GM04503 (cell line): Measurements from ENCODE around the gene PDZD2.
"Not testable (repeated sequence)": the region's sequence is repeated elsewhere in the genome, so short reads cannot be mapped to it uniquely, and the experiment has no call there.

Source experiments
- DNase-seq: peaks from one replicate; pipeline ENCODE4 v3.0.0-alpha.2; 2012; ENCODE audit warnings: low read depth

Gene PDZD2

DNA sequence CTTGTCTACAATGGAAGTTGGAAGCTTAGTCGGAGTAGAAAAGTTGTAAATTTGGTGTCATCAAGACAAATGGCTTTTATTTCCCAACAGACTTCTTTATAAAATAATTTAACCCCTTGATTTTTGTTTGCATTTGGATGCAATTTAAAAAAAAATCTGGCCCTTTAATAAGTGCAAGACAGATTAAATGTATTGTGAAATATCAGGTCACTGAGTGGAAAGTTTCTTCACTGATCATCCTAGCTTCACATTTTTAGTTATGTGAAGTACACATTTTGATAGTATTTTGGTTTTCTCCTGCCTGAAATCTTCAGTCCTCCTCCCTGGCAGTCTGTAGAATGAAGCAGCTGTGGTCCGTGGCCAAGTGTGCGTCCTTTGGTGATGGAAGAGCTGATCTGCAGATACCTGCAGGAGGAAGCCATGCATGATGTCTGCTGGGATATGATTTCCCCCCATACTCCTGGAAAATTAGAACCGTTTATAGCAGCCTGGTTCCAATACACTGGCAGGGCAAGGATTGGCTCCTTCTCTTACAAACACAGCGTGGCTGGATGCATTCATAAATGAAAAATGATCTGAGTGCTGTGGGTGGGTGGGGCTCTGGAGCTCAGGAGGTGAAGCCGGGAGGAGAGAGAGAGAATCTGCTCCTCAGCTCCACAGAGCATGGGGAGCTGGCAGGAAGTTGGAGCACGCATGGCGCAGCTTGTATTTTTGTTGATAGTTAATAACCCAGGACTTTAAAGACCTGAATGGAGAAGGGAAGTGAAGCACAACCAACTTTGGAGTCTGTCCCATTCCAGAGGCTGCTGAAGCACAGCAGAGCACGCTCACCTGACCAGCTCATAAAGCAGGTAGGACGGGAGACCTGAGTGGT, 296.8 kb downstream of the PDZD2 start:
- no peak for DNase-seq

DNA sequence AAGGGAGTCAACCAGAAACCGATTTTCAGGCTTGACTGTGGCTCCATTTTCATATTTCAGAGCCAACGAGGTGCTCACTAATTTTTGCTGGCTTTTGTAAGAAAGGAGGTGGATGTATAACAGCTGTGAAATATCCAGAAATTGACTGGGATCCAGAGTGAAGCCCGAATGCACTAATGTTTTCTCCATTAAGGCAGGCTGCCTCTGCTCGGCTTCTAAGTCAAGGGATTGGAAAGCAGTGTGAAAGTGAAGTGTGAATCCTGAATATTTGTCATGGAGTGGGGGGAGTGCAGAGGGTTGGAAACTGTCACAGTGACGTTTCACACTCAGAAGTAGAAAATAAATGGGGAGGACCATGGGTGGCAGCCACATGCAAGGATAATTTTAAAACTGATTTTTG, 297.8 kb downstream of the PDZD2 start:
- no peak for DNase-seq

DNA sequence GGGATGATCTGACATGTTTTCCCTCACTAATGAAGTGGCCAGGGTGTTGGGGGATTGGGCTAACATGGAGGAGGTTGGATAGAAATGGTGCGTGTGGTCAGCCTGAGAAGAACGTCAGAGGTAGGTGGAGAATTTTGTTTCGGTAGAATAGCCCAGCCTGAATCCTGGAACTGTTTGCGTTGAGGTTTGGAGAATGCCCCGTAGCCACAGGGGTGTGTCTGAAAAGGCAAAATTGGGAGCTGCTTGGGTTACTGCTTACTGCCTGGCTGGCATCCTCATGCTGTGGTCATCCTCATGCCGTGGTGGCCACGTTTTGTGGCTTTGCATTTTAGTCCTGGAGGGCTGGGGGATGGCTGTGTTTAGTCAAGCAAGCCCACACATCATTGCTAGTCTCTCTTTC, 298.3 kb downstream of the PDZD2 start:
- no peak for DNase-seq

- no peak for DNase-seq
Observed at GRCh38 chr5:31937703-31938102, 298.8 kb downstream of the PDZD2 start.

- DNase-seq: no peak
Observed at GRCh38 chr5:31939151-31939550, 300.2 kb downstream of the PDZD2 start.

DNA sequence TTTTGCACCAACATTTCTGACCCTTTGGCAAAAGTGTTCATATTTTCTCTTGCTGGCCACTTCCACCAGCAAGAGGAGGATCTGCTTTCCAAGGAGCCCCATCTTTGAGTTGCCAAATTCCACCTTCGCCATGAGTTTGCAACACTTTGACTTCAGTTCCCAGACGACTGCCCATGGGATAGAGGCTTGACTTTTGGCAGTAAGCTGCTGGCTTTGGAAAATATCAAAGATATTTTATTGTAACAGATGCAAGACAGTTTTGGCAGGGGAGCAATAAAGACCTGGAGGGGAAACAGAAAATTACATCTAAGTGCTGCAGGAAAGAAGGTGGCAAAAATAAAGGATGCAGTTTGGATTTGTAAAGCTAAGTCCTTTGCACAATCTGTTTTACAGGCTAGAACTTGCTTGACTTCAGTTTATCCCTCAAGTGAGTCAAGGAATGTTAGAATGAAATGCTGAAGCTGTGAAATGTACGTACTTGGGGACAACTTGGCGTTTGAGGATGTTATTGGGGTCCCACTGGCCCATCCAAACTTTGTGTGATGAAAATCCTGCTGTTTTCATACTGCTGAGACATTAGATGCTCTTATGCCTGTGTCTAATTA, 302.3 kb downstream of the PDZD2 start:
- DNase-seq: no peak

DNA sequence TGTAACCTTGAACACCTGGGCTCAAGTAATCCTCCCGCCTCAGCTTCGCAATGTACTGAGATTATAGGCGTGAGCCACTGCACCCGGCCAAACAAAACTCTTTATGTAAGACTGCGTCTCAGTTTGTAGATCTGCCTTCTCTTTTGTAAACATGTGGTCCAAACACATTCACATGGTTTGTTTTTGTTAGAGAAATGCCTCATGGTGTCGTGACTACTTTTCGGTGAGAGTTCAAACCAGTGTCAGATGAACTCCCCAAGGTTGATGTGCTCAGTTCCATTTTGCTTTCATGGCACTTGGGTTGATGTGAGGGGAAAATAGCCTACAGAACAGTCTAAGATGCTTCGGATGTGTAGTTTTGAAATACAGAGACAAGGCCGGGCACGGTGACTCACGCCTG, 303.6 kb downstream of the PDZD2 start:
- DNase-seq: no peak

DNA sequence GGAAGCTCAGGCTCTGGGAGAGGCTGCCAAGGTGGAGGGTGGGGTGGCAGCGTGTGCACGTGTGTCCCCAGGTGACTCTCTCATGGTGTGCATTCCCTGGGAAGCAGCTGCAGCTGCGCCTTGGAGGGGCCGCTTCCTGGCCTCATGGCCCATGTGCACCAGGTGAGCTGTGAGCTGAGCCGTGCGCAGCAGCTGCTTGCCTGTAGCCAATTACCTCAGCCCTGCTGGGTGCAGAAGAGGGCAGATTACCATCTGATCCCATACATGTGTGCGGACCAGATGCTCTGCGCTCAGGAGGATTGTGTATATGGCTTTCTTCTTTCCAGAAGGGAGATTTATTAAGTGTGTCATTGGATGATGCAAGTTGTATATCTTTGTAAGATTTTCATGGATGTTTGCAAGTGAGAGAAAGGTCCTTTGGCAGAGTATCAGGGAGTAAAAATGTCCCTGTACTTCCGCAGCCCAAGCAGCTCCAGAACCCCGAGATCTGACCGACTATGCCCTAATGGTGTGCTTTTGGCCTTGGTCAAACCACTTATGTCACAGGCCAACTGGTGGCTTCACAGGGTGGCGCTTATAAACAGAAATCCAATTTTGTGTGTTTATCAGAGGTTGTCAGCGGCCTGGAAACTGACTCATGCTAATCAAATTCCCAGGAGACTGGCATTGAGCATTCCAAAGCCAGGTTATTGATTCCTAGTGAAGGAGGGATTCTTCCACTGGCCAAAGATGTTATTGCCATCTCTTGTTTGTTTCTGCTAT, 305.9 kb downstream of the PDZD2 start:
- no peak for DNase-seq

- no peak for DNase-seq
Observed at GRCh38 chr5:31948006-31948405, 309.1 kb downstream of the PDZD2 start.

DNA sequence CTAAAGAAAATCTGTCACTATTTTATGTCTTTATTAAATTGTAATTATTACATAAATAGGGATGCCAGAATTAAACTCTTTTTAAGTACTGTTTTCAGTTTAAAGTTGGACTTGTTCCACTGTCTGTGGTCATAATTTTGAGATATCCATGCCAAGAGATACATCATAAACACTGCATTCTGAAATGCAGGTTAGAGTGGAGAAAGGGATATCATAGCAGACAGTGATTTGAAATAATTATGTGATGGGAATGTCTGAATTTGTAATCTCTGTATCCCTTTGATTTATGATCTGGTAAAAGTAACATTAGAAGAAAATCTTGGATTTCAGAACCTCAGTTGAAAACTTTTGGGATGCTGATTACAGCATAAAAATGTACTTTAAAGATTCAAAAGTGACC, 313.1 kb downstream of the PDZD2 start:
- DNase-seq: no peak

GRCh38 chr5:31954091-31954490, 315.2 kb downstream of the PDZD2 start:
- no peak for DNase-seq

DNA sequence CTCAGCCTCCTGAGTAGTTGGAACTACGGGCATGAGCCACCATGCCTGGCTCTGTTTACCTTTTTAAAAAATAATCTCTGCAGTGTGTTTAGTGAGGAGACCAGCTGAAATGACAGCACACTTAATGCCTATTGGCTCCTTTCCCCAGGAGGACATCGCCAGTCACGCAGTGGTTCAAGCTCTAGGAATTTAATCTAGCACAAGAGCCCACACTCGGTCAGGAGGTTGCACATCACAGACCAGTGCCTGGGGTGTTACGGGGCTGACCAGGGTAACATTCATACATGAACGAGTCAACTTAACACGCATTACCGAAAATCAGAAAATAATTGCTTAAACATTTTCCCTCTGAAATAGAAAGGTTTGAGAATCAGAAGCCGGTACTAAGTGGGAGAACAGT, 318.2 kb downstream of the PDZD2 start:
- DNase-seq: no peak

GRCh38 chr5:31962351-31962751, 323.4 kb downstream of the PDZD2 start:
- DNase-seq: no peak

DNA sequence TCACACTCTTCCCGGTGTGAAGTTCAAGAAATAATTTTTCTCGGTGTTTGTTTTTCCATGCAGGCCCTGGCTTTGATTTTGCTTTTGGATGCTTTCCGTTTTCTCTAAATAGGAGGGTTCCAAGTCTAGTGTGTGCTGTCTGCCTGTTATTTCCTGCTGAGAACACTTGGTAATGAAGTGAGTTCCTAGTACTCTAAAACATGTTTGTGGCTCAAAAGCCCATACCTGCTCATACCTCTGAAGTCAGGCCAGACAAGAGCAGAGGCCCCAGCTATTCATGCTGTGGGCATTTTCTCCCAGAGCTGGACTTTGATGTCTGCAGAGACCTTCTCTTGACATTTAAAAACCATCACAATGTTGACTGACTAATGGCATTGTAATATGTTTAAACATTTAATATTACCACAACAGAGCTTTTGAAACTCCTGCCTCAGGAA, 324.0 kb downstream of the PDZD2 start:
- no peak for DNase-seq

- no peak for DNase-seq
Observed at GRCh38 chr5:31963358-31964006, 324.6 kb downstream of the PDZD2 start.

GRCh38 chr5:31964007-31964360, 325.1 kb downstream of the PDZD2 start:
- no peak for DNase-seq

- no peak for DNase-seq
Observed at GRCh38 chr5:31965227-31965626, 326.3 kb downstream of the PDZD2 start.

- DNase-seq: no peak
Observed at GRCh38 chr5:31966936-31967335, 328.0 kb downstream of the PDZD2 start.

- no peak for DNase-seq
Observed at GRCh38 chr5:31967461-31967860, 328.5 kb downstream of the PDZD2 start.

DNA sequence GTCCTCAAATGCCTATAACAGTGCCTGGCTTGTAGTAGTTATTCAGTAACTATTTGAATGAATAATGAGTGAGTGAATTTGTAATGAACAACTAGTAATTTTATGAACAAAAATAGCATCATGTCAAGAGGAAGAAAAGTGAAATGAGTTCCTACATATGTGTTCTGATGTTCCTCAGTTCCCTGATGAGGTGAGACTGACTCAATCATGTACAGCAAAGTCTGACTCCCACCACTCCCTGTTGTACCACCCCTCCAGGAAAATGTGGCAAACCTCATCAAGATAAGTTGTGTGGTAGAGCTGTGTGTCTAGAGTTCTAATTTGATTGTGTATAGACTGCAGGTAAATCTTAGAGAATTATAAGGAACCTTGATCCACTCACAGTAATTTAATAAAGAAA, 333.6 kb downstream of the PDZD2 start:
- DNase-seq: no peak

DNA sequence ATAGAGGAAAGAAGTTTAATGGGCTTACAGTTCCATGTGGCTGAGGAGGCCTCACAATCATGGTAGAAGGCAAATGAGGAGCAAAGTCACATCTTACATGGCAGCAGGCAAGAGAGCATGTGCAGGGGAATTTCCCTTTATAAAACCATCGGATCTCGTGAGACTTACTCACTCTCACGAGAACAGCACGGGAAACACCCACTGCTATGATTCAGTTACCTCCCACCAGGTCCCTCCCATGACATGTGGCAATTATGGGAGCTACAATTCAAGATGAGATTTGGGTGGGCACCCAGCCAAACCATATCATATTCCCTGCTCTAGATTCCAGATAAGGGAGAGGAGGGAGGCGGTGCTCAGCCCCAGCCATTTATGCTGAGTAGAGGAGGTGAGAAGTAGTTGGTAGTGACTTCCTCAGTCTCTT, 336.3 kb downstream of the PDZD2 start:
- not testable (repeated sequence) for DNase-seq

DNA sequence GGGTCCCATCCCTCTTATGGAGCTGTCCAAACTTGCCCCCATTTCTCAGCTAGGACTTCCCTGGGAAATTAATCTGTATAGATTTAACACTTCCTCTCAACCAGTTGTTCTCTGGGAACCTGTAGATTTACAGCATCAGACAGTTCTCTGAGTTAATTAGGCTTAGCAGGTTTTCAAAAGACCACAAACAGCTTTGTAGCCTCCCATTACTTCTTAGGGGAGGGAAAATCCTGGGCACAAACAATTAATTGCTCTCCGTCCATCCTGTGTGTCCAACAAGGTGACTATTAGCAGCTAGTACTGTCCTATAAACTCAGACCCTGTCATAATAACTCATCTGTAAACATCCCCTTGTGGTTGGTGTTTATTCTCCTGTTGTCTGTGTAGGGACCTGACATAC, 337.2 kb downstream of the PDZD2 start:
- DNase-seq: no peak
